IPS DF 4.7 (cell line): ENCODE measurements around the gene RAPGEF2.
A peak's percentile ranks its signal among the peaks of the same experiment; 100 is the strongest.

Experiments
- DNase-seq: peaks from one replicate; pipeline ENCODE4 v3.0.0-alpha.2; 2013; ENCODE audit warnings: low spot score; ENCODE audit errors: extremely low read depth

Gene RAPGEF2

GRCh38 chr4:159272273-159273140 lies 169.6 kb downstream of the RAPGEF2 start:
- no peak for DNase-seq

- no peak for DNase-seq
Measured at GRCh38 chr4:159273141-159273438, 170.2 kb downstream of the RAPGEF2 start.

- DNase-seq: no peak
Measured at GRCh38 chr4:159273841-159274240, 171.0 kb downstream of the RAPGEF2 start.

GRCh38 chr4:159278399-159278798 lies 175.5 kb downstream of the RAPGEF2 start:
- DNase-seq: no peak

GRCh38 chr4:159279084-159279483 lies 176.2 kb downstream of the RAPGEF2 start:
- no peak for DNase-seq

- DNase-seq: no peak
Measured at GRCh38 chr4:159280442-159281172, 177.7 kb downstream of the RAPGEF2 start.

- no peak for DNase-seq
Measured at GRCh38 chr4:159281771-159282170, 178.9 kb downstream of the RAPGEF2 start.

- no peak for DNase-seq
Measured at GRCh38 chr4:159282329-159282728, 179.4 kb downstream of the RAPGEF2 start.

GRCh38 chr4:159282944-159283343 lies 180.1 kb downstream of the RAPGEF2 start:
- no peak for DNase-seq

GRCh38 chr4:159283696-159284095 lies 180.8 kb downstream of the RAPGEF2 start:
- peak; percentile 28 for DNase-seq

- DNase-seq: no peak
Measured at GRCh38 chr4:159284113-159284512, 181.2 kb downstream of the RAPGEF2 start.

- no peak for DNase-seq
Measured at GRCh38 chr4:159284733-159285132, 181.9 kb downstream of the RAPGEF2 start.

- DNase-seq: no peak
Measured at GRCh38 chr4:159287767-159288166, 184.9 kb downstream of the RAPGEF2 start.

GRCh38 chr4:159289682-159290081 lies 186.8 kb downstream of the RAPGEF2 start:
- DNase-seq: no peak

GRCh38 chr4:159290321-159291030 lies 187.6 kb downstream of the RAPGEF2 start:
- DNase-seq: no peak

- no peak for DNase-seq
Measured at GRCh38 chr4:159291176-159291575, 188.3 kb downstream of the RAPGEF2 start.

GRCh38 chr4:159292137-159292896 lies 189.4 kb downstream of the RAPGEF2 start:
- DNase-seq: no peak

GRCh38 chr4:159293811-159294515 lies 191.1 kb downstream of the RAPGEF2 start:
- DNase-seq: no peak

- no peak for DNase-seq
Measured at GRCh38 chr4:159296061-159296460, 193.2 kb downstream of the RAPGEF2 start.

- DNase-seq: no peak
Measured at GRCh38 chr4:159297091-159297490, 194.2 kb downstream of the RAPGEF2 start.

GRCh38 chr4:159298502-159298901 lies 195.6 kb downstream of the RAPGEF2 start:
- no peak for DNase-seq
